Measurements from ENCODE around the gene FOXN3. TPM values are rescaled to one million over a fixed set of nuclear protein-coding genes. Genes with fewer than 3 reads are reported as not detected.
A peak's percentile ranks its signal among the peaks of the same experiment; 100 is the strongest.
"Not testable (repeated sequence)": the region's sequence is repeated elsewhere in the genome, so short reads cannot be mapped to it uniquely, and the experiment has no call there.

Gene FOXN3
- total and polyA plus RNA-seq, 8 donors, result 43.5 to 80.7 (median 49.1) TPM

- no peaks in the 10 kb centered on the region for H3K4me1 ChIP-seq
- H3K4me3 ChIP-seq, result no peak overlapping the region
- no peaks in the 10 kb centered on the region for H3K36me3 ChIP-seq
- ATAC-seq (no peak), DNase-seq (no peak)
- peaks cover 0 to 2% of the 10 kb centered on the region in 2 donors for H3K9me3 ChIP-seq
- H3K27ac ChIP-seq, result no peak overlapping the region
- no peaks in the 10 kb centered on the region for H3K27me3 ChIP-seq
- intact Hi-C loops (cut with DNase I), result no loop called here
- TF ChIP-seq, protein P1, sequence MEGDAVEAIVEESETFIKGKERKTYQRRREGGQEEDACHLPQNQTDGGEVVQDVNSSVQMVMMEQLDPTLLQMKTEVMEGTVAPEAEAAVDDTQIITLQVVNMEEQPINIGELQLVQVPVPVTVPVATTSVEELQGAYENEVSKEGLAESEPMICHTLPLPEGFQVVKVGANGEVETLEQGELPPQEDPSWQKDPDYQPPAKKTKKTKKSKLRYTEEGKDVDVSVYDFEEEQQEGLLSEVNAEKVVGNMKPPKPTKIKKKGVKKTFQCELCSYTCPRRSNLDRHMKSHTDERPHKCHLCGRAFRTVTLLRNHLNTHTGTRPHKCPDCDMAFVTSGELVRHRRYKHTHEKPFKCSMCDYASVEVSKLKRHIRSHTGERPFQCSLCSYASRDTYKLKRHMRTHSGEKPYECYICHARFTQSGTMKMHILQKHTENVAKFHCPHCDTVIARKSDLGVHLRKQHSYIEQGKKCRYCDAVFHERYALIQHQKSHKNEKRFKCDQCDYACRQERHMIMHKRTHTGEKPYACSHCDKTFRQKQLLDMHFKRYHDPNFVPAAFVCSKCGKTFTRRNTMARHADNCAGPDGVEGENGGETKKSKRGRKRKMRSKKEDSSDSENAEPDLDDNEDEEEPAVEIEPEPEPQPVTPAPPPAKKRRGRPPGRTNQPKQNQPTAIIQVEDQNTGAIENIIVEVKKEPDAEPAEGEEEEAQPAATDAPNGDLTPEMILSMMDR (IDR thresholded peaks at IDR 0.05), result no peak
Observed at GRCh38 chr14:89114109-89114508, 302.9 kb downstream of the FOXN3 start.

GRCh38 chr14:89112720-89113119 is 304.3 kb downstream of the FOXN3 start:
- intact Hi-C loops (cut with DNase I), result no loop called here
- Histone ChIP-seq H3K9me3 (no peaks in the 10 kb centered on the region), H3K27me3 (no peaks in the 10 kb centered on the region), H3K27ac (no peak overlapping the region), H3K4me1 (no peaks in the 10 kb centered on the region), H3K36me3 (no peaks in the 10 kb centered on the region), H3K4me3 (no peak overlapping the region)
- TF ChIP-seq, protein P1 (IDR thresholded peaks at IDR 0.05), result no peak
- no peak for ATAC-seq
- no peak for DNase-seq

DNA sequence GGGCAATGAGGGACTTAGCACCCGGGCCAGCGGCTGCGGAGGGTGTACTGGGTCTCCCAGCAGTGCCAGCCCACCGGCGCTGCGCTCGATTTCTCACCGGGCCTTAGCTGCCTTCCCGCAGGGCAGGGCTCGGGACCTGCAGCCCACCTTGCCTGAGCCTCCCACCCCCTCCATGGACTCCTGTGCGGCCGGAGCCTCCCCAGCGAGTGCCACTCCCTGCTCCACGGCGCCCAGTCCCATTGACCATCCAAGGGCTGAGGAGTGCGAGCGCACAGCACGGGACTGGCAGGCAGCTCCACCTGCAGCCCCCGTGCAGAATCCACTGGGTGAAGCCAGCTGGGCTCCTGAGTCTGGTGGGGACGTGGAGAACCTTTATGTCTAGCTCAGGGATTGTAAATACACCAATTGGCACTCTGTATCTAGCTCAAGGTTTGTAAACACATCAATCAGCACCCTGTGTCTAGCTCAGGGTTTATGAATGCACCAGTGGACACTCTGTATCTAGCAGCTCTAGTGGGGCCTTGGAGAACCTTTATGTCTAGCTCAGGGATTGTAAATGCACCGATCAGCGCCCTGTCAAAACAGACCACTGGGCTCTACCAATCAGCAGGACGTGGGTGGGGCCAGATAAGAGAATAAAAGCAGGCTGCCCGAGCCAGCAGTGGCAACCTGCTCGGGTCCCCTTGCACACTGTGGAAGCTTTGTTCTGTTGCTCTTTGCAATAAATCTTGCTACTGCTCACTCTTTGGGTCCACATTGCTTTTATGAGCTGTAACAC is 305.1 kb downstream of the FOXN3 start:
- ATAC-seq; H3K27me3 ChIP-seq; H3K4me3 ChIP-seq; H3K4me1 ChIP-seq; H3K36me3 ChIP-seq; H3K27ac ChIP-seq; H3K9me3 ChIP-seq; intact Hi-C loops (cut with DNase I): not testable (repeated sequence)
- DNase-seq, result peak in 1 of 4 donors; percentile 73

DNA sequence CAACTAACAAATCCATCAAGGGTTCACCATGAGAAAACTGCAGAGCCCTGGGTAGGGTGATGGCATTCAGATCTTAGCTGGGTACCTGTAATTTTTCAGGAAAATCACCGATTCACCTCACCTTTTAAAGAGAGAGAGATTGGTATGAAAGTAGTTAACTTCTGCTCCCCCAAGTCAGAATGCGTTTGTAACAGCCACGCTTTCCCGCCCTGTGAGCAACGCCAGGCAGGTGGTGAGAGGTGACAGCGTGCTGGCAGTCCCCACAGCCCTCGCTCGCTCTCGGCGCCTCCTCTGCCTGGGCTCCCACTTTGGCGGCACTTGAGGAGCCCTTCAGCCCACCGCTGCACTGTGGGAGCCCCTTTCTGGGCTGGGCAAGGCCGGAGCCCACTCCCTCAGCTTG is 305.8 kb downstream of the FOXN3 start:
- H3K27ac ChIP-seq; H3K27me3 ChIP-seq; H3K9me3 ChIP-seq; H3K4me1 ChIP-seq; H3K36me3 ChIP-seq; DNase-seq; ATAC-seq; H3K4me3 ChIP-seq; intact Hi-C loops (cut with DNase I): not testable (repeated sequence)

DNA sequence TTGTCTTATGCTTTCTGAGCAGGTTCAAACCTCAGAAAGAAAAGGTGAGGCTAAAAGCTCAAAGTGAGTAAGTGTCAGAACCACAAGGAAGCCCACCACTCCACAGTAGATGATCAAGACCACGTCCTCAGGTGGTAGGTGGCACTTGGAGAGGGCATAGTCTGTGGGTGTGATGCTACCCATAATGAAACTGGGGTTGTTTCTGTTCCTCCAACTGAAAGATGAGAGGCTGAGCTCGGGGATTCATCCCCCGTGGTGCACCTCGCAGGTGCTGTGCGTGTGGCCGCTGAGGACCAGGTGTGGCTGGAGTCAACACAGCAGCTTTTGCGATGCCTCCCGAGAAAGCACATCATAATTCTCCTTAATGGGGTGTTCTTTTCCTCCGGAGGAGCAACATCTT is 306.9 kb downstream of the FOXN3 start:
- no peak overlapping the region for H3K27ac ChIP-seq
- intact Hi-C loops (cut with DNase I), result no loop called here

DNA sequence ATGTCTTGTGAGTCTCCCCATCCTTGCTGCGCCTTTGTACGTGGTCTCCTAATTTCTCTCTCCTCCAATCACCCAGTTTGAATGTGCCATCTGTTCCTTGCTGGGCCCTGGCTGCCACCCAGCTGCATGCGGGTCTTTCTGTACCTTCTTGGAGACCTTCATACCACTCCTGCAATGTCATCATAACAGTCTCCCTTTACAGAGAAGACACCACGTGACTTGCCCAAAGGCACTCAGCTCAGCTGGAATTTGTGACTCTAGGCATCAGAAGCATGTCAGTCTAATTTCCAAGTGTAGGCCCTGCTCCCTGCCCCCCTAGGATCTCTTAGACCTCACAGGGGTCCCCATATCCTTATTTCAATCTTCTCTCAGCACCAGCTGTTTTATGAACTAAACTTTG is 308.4 kb downstream of the FOXN3 start:
- H3K9me3 ChIP-seq, result peaks cover 0 to 5% of the 10 kb centered on the region in 2 donors
- H3K4me3 ChIP-seq, result no peak overlapping the region
- no peaks in the 10 kb centered on the region for H3K27me3 ChIP-seq
- intact Hi-C loops (cut with DNase I), result no loop called here
- no peak overlapping the region for H3K27ac ChIP-seq
- DNase-seq, result no peak
- no peak for ATAC-seq
- H3K36me3 ChIP-seq, result no peaks in the 10 kb centered on the region
- TF ChIP-seq, protein P1 (IDR thresholded peaks at IDR 0.05), result no peak
- H3K4me1 ChIP-seq, result no peaks in the 10 kb centered on the region

More for the DNA sequence above, 306.9 kb downstream of the FOXN3 start:
- H3K9me3 ChIP-seq, result no peaks in the 10 kb centered on the region
- H3K27me3 ChIP-seq, result no peaks in the 10 kb centered on the region
- no peak overlapping the region for H3K4me3 ChIP-seq
- no peak for DNase-seq
- H3K36me3 ChIP-seq, result no peaks in the 10 kb centered on the region
- TF ChIP-seq, protein P1 (IDR thresholded peaks at IDR 0.05), result no peak
- no peaks in the 10 kb centered on the region for H3K4me1 ChIP-seq
- no peak for ATAC-seq

All from left lung (tissue), 10 donors.